Measurements from ENCODE around the gene SDK1.

Gene SDK1

DNA sequence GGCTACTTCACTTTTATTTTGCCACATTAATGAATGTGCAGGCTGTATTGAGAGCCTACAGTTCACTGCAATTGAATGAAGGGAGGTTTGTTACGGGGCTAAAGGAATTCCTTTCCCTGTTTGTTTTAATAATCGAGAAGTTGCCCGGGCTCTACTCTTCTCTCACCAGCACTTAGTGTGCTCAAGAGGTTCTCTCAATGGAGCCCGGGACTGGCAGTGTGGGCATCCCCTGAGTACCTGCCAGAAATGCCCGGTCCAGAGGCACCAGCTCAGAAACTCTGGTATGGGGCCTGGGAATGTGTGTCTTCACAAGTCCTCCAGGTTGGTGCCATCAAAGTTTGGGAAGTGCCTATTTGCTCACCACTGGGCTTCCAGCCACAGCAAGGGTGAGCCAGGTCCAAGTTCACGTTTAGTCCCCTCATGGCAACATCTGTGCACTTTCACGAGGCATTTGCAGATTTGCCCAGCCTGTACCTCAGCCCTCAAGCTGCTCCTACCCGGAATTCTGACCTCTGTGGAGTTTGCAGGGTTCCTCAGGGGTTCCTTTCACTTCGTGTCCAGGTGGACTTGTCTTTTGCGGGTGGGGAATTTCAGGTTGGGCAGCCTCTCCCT is 622.4 kb downstream of the SDK1 start:
- Histone ChIP-seq H2BK12ac (ENCODE audit: low read length in 2 of 2) (no peak overlapping the region), H3K79me1 (replicated peaks; ENCODE audit: low read length, poor library complexity, severe bottlenecking) (no peaks in the 10 kb centered on the region), H3K23ac (ENCODE audit: low read length in 2 of 2) (no peak overlapping the region), H4K8ac (ENCODE audit: low read length) (no peak overlapping the region), H2AK5ac (ENCODE audit: low read length, severe bottlenecking) (peak overlapping the region; percentile 1), H4K91ac (ENCODE audit: low read length) (no peak overlapping the region), H3K18ac (ENCODE audit: low read depth in 1 of 2, low read length in 2 of 2) (no peak overlapping the region), H3K27ac (ENCODE audit: low read length, poor library complexity, severe bottlenecking) (no peak overlapping the region), H3K4ac (ENCODE audit: low read depth in 1 of 2, low read length in 2 of 2) (no peak overlapping the region), H3K4me2 (ENCODE audit: low read length, poor library complexity, severe bottlenecking) (no peak overlapping the region), H3K9me3 (ENCODE audit: control insufficient read depth, low read length) (no peaks in the 10 kb centered on the region), H2BK5ac (ENCODE audit: low read depth, low read length, poor library complexity, severe bottlenecking) (no peak overlapping the region), H3K4me1 (ENCODE audit: control insufficient read depth, insufficient read depth, low read depth, low read length) (peaks cover 19% of the 10 kb centered on the region), H3K27me3 (ENCODE audit: control insufficient read depth in 1 of 2, insufficient read depth in 1 of 2, low read length in 2 of 2) (no peaks in the 10 kb centered on the region), H2BK15ac (ENCODE audit: low read depth, poor library complexity, severe bottlenecking) (no peak overlapping the region), H2AFZ (ENCODE audit: low read depth, low read length) (no peak overlapping the region), H3K36me3 (ENCODE audit: control insufficient read depth in 1 of 2, insufficient read depth in 2 of 2, low read depth in 1 of 2, low read length in 2 of 2) (no peaks in the 10 kb centered on the region), H2BK120ac (ENCODE audit: low read depth, low read length) (no peak overlapping the region), H3K9ac (ENCODE audit: low read length) (no peak overlapping the region), H3K14ac (ENCODE audit: low read length in 2 of 2) (no peak overlapping the region), H3K4me3 (ENCODE audit: insufficient read depth in 1 of 2, low read depth in 1 of 2, low read length in 2 of 2) (no peak overlapping the region)
- DNase-seq: no peak
- 97% methylated on average over 10 of the region's 10 CpGs for WGBS

DNA sequence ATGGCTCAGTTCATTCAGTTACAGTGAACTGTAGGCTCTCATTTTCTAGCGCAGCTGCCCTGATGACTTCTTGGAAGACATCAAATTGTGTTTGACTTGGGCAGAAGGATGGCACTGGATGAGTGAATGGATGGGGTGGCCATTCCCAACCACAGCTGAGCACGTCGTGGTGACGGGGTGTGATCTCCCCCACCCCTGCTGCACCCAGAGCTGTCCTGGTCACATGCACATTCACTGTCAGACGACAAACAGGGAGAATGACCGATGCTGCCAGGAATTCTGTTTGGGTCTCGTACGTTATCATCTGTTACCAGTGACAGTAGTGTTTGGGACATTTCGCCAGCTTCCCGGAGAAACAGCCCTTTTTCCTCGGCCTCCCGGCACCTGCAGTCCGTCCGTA is 623.2 kb downstream of the SDK1 start:
- Histone ChIP-seq H3K4me2 (ENCODE audit: low read length, poor library complexity, severe bottlenecking) (no peak overlapping the region), H3K4ac (ENCODE audit: low read depth in 1 of 2, low read length in 2 of 2) (no peak overlapping the region), H4K8ac (ENCODE audit: low read length) (peak overlapping the region; percentile 24), H2BK15ac (ENCODE audit: low read depth, poor library complexity, severe bottlenecking) (no peak overlapping the region), H3K36me3 (ENCODE audit: control insufficient read depth in 1 of 2, insufficient read depth in 2 of 2, low read depth in 1 of 2, low read length in 2 of 2) (no peaks in the 10 kb centered on the region), H3K79me1 (replicated peaks; ENCODE audit: low read length, poor library complexity, severe bottlenecking) (no peaks in the 10 kb centered on the region), H3K9ac (ENCODE audit: low read length) (no peak overlapping the region), H3K27ac (ENCODE audit: low read length, poor library complexity, severe bottlenecking) (no peak overlapping the region), H4K91ac (ENCODE audit: low read length) (peak overlapping the region; percentile 75), H2BK5ac (ENCODE audit: low read depth, low read length, poor library complexity, severe bottlenecking) (no peak overlapping the region), H3K14ac (ENCODE audit: low read length in 2 of 2) (no peak overlapping the region), H3K27me3 (ENCODE audit: control insufficient read depth in 1 of 2, insufficient read depth in 1 of 2, low read length in 2 of 2) (no peaks in the 10 kb centered on the region), H3K23ac (ENCODE audit: low read length in 2 of 2) (no peak overlapping the region), H3K4me1 (ENCODE audit: control insufficient read depth, insufficient read depth, low read depth, low read length) (peaks cover 19% of the 10 kb centered on the region), H3K4me3 (ENCODE audit: insufficient read depth in 1 of 2, low read depth in 1 of 2, low read length in 2 of 2) (no peak overlapping the region), H2BK12ac (ENCODE audit: low read length in 2 of 2) (peak overlapping the region in 1 of 2 experiments; percentile 0), H2AFZ (ENCODE audit: low read depth, low read length) (no peak overlapping the region), H2AK5ac (ENCODE audit: low read length, severe bottlenecking) (no peak overlapping the region), H2BK120ac (ENCODE audit: low read depth, low read length) (no peak overlapping the region), H3K18ac (ENCODE audit: low read depth in 1 of 2, low read length in 2 of 2) (no peak overlapping the region), H3K9me3 (ENCODE audit: control insufficient read depth, low read length) (no peaks in the 10 kb centered on the region)
- no peak for DNase-seq
- WGBS: 80% methylated on average over 12 of the region's 14 CpGs

DNA sequence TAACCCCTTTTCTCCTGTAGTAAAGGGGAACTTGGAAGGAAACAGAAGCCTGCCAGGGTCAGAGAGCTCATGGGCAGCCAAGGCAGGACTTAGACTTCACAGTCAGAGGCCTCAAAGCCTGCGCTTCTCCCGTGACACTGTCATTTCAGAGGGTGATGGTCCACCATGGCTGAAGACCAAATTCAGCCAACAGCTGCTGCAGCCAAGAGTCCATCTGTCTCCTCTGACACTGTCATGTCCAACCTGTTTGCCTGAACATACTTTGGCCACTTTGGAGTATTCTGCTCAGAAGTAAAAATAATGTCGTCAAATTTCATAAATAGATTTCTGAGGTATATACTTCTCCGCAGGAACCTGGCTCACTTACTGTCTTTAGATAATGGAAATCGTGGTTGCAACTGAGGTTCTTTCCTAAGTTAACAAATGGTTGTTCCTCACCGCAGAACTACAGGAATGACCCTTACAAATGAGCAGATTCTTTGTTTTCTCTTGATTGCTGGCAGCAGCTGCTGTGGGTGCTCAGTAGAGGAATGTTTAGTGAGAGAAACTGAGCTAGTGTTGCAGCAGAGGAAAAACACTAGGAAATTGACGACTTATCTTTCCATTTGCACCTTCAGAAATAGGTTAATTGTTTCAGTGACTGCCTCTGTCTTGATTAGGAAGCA is 626.5 kb downstream of the SDK1 start:
- Histone ChIP-seq H3K27me3 (ENCODE audit: control insufficient read depth in 1 of 2, insufficient read depth in 1 of 2, low read length in 2 of 2) (no peaks in the 10 kb centered on the region), H2AK5ac (ENCODE audit: low read length, severe bottlenecking) (no peak overlapping the region), H3K27ac (ENCODE audit: low read length, poor library complexity, severe bottlenecking) (no peak overlapping the region), H2AFZ (ENCODE audit: low read depth, low read length) (no peak overlapping the region), H3K18ac (ENCODE audit: low read depth in 1 of 2, low read length in 2 of 2) (no peak overlapping the region), H3K36me3 (ENCODE audit: control insufficient read depth in 1 of 2, insufficient read depth in 2 of 2, low read depth in 1 of 2, low read length in 2 of 2) (no peaks in the 10 kb centered on the region), H3K14ac (ENCODE audit: low read length in 2 of 2) (no peak overlapping the region), H3K9me3 (ENCODE audit: control insufficient read depth, low read length) (no peaks in the 10 kb centered on the region), H3K4me1 (ENCODE audit: control insufficient read depth, insufficient read depth, low read depth, low read length) (peaks cover 7% of the 10 kb centered on the region), H4K8ac (ENCODE audit: low read length) (no peak overlapping the region), H3K4ac (ENCODE audit: low read depth in 1 of 2, low read length in 2 of 2) (no peak overlapping the region), H2BK5ac (ENCODE audit: low read depth, low read length, poor library complexity, severe bottlenecking) (no peak overlapping the region), H2BK15ac (ENCODE audit: low read depth, poor library complexity, severe bottlenecking) (no peak overlapping the region), H3K4me3 (ENCODE audit: insufficient read depth in 1 of 2, low read depth in 1 of 2, low read length in 2 of 2) (no peak overlapping the region), H2BK120ac (ENCODE audit: low read depth, low read length) (no peak overlapping the region), H3K79me1 (replicated peaks; ENCODE audit: low read length, poor library complexity, severe bottlenecking) (no peaks in the 10 kb centered on the region), H3K4me2 (ENCODE audit: low read length, poor library complexity, severe bottlenecking) (no peak overlapping the region), H4K91ac (ENCODE audit: low read length) (no peak overlapping the region), H3K9ac (ENCODE audit: low read length) (no peak overlapping the region), H3K23ac (ENCODE audit: low read length in 2 of 2) (no peak overlapping the region), H2BK12ac (ENCODE audit: low read length in 2 of 2) (no peak overlapping the region)
- WGBS: 87% methylated on average over 6 of the region's 7 CpGs
- DNase-seq: no peak

DNA sequence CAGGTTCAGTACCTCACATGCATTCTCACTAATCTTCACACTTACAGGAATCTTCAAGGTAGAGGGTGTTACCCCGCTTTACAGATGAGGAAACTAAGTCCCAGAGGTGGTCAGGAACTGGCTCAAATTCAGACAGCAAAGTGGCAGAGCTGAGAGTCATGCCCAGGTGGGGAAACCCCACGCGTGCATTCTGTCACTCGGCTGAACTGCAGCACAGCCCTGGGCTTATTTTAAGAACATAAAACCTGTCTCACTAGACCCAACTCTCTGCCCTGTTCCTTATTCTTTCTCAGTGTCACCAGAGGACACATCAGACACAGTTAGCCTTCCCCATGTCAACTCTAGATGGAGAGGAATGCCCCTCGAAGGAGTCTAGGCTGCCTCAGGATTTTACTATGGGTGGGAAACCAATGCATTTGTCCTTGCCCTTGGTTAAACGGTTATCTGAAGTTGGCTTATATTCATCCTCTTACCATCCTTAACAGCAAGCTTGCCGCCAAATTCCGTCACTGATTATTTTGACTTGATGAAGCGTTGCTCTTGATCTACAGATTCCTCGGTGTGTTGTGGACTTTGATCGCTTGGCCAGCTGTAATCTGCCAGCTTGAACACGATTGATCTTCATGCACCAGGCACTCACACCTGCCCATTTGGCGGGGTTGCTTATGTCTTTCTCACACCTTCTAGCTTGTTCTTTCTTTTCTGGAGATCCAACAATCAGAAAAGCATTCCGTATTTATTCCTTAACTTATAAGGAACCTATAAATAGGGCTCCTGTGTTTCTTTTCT is 627.9 kb downstream of the SDK1 start:
- Histone ChIP-seq H2AK5ac (ENCODE audit: low read length, severe bottlenecking) (no peak overlapping the region), H3K27me3 (ENCODE audit: control insufficient read depth in 1 of 2, insufficient read depth in 1 of 2, low read length in 2 of 2) (no peaks in the 10 kb centered on the region), H4K8ac (ENCODE audit: low read length) (no peak overlapping the region), H2BK120ac (ENCODE audit: low read depth, low read length) (no peak overlapping the region), H3K4me3 (ENCODE audit: insufficient read depth in 1 of 2, low read depth in 1 of 2, low read length in 2 of 2) (no peak overlapping the region), H2AFZ (ENCODE audit: low read depth, low read length) (no peak overlapping the region), H3K4me1 (ENCODE audit: control insufficient read depth, insufficient read depth, low read depth, low read length) (peaks cover 4% of the 10 kb centered on the region), H3K9ac (ENCODE audit: low read length) (no peak overlapping the region), H3K36me3 (ENCODE audit: control insufficient read depth in 1 of 2, insufficient read depth in 2 of 2, low read depth in 1 of 2, low read length in 2 of 2) (no peaks in the 10 kb centered on the region), H3K79me1 (replicated peaks; ENCODE audit: low read length, poor library complexity, severe bottlenecking) (no peaks in the 10 kb centered on the region), H3K4me2 (ENCODE audit: low read length, poor library complexity, severe bottlenecking) (no peak overlapping the region), H3K27ac (ENCODE audit: low read length, poor library complexity, severe bottlenecking) (no peak overlapping the region), H3K18ac (ENCODE audit: low read depth in 1 of 2, low read length in 2 of 2) (no peak overlapping the region), H3K23ac (ENCODE audit: low read length in 2 of 2) (no peak overlapping the region), H2BK12ac (ENCODE audit: low read length in 2 of 2) (no peak overlapping the region), H2BK15ac (ENCODE audit: low read depth, poor library complexity, severe bottlenecking) (no peak overlapping the region), H3K14ac (ENCODE audit: low read length in 2 of 2) (no peak overlapping the region), H3K4ac (ENCODE audit: low read depth in 1 of 2, low read length in 2 of 2) (no peak overlapping the region), H2BK5ac (ENCODE audit: low read depth, low read length, poor library complexity, severe bottlenecking) (no peak overlapping the region), H3K9me3 (ENCODE audit: control insufficient read depth, low read length) (no peaks in the 10 kb centered on the region), H4K91ac (ENCODE audit: low read length) (no peak overlapping the region)
- WGBS: 90% methylated on average over 13 of the region's 14 CpGs
- no peak for DNase-seq

All from mesenchymal stem cell (in vitro differentiated cells and primary cell).